Transverse colon (tissue), 4 donors: Measurements from ENCODE around the gene SPIN2A.

Source experiments
- CTCF ChIP-seq, 5 experiments: fragments of 200-600 bp in 3 of 5; fragments of 450-650 bp in 2 of 5; sonication (generic) in 3 of 5; IDR thresholded peaks; 1 replicate in 2 of 5; 2 replicates in 3 of 5; pipeline ENCODE4 v1.5.1; 2016 to 2017; ENCODE audit warnings: antibody characterized with exemption in 5 of 5, inconsistent platforms in 3 of 5, mild to moderate bottlenecking in 2 of 5, moderate library complexity in 1 of 5
- POLR2A ChIP-seq: fragments of 450-650 bp; IDR thresholded peaks from one replicate; pipeline ENCODE4 v1.6.1; 2016; ENCODE audit warnings: antibody characterized with exemption, mild to moderate bottlenecking, moderate library complexity
- POLR2AphosphoS5 ChIP-seq, 3 donors: sonication (generic); formaldehyde crosslinking; IDR thresholded peaks; one replicate each; pipeline ENCODE4 v1.6.1; 2016; ENCODE audit warnings: antibody characterized with exemption in 3 of 3

- TF ChIP-seq POLR2AphosphoS5 (IDR thresholded peaks at IDR 0.05) (no peak), CTCF (IDR thresholded peaks at IDR 0.05) (no peak), POLR2A (no peak)
Observed at GRCh38 chrX:57172544-57172943, 35.3 kb upstream of the SPIN2A start.
